Endothelial cell (in vitro differentiated cells): ENCODE measurements around the gene THSD7A. TPM values are rescaled to one million over a fixed set of nuclear protein-coding genes. Genes with fewer than 3 reads are reported as not detected.

Experiments used
- DNase-seq: peaks from one replicate; pipeline ENCODE4 v3.0.0; 2021; ENCODE audit warnings: low spot score
- H3K27ac Mint-ChIP-seq: one replicate; pipeline ENCODE4 v1.8.0; 2021; ENCODE audit warnings: mixed read lengths, inconsistent platforms; ENCODE audit not compliant: unreplicated experiment
- H3K27me3 Mint-ChIP-seq: one replicate; pipeline ENCODE4 v1.8.0; 2021; ENCODE audit warnings: mild to moderate bottlenecking, moderate library complexity, mixed read lengths, inconsistent platforms; ENCODE audit not compliant: unreplicated experiment
- H3K36me3 Mint-ChIP-seq: one replicate; pipeline ENCODE4 v1.8.0; 2021; ENCODE audit warnings: mild to moderate bottlenecking, low read depth, mixed read lengths, inconsistent platforms; ENCODE audit not compliant: unreplicated experiment
- H3K4me1 Mint-ChIP-seq: one replicate; pipeline ENCODE4 v1.8.0; 2021; ENCODE audit warnings: mild to moderate bottlenecking, mixed read lengths, inconsistent platforms; ENCODE audit not compliant: unreplicated experiment
- H3K4me3 Mint-ChIP-seq: one replicate; pipeline ENCODE4 v1.8.0; 2021; ENCODE audit warnings: mild to moderate bottlenecking, mixed read lengths, inconsistent platforms; ENCODE audit not compliant: unreplicated experiment
- H3K9me3 Mint-ChIP-seq: one replicate; pipeline ENCODE4 v1.8.0; 2021; ENCODE audit warnings: mixed read lengths, inconsistent platforms; ENCODE audit not compliant: unreplicated experiment
- total RNA-seq: library from RNA; stranded (reverse); fragmentation: NEBNext Ultra II Directional; extraction: Animal tissue kit (Norgen Biotek cat#: 25700); gene quantifications from one replicate; pipeline ENCODE4 v1.2.1, GENCODE V29; 2021; ENCODE audit not compliant: unreplicated experiment
- TF ChIP-seq, protein P1 (sequence below): fragments of 200-600 bp; sonication (generic); IDR thresholded peaks from one replicate; pipeline ENCODE4 v1.5.0; 2021; ENCODE audit warnings: antibody characterized with exemption; ENCODE audit not compliant: unreplicated experiment

The THSD7A gene
- total RNA-seq, 1 donor from 2014 or later = 28.7 TPM

DNA sequence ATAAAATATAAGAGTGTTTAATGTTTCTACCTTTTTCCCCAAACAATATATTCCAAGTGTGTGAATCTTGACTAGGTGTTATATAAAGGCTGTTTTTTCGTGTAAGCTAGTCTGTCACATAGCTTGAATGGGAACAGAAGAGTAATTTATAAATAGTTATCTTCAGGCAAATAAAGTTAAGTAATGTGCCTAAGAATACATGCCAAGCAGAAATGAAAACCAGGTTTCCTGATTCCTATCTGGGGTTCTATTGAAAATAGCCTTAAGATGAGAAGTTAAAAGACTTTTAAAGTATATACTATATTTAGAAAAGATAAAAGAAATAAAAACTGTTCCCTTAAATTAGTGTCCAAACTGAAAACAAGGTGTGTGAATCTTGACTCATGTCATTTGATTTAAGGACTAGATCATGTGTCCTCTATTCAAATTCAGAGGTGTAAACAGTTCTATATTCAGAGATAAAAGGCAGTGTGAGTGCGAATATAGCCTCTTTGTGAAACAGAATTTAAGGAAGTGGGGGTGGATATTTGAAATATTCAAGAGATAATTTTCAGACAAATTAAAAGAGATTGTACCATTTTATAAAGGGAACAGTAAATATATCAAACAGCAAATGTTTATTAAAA is 247.5 kb downstream of the THSD7A start:
- Mint-ChIP-seq H3K27me3 (no peaks in the 10 kb centered on the region), H3K4me3 (no peak overlapping the region), H3K4me1 (peaks cover 13% of the 10 kb centered on the region), H3K27ac (no peak overlapping the region), H3K36me3 (peaks cover 6% of the 10 kb centered on the region), H3K9me3 (no peaks in the 10 kb centered on the region)
- DNase-seq = no peak
- TF ChIP-seq, protein P1, sequence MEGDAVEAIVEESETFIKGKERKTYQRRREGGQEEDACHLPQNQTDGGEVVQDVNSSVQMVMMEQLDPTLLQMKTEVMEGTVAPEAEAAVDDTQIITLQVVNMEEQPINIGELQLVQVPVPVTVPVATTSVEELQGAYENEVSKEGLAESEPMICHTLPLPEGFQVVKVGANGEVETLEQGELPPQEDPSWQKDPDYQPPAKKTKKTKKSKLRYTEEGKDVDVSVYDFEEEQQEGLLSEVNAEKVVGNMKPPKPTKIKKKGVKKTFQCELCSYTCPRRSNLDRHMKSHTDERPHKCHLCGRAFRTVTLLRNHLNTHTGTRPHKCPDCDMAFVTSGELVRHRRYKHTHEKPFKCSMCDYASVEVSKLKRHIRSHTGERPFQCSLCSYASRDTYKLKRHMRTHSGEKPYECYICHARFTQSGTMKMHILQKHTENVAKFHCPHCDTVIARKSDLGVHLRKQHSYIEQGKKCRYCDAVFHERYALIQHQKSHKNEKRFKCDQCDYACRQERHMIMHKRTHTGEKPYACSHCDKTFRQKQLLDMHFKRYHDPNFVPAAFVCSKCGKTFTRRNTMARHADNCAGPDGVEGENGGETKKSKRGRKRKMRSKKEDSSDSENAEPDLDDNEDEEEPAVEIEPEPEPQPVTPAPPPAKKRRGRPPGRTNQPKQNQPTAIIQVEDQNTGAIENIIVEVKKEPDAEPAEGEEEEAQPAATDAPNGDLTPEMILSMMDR = no peak

DNA sequence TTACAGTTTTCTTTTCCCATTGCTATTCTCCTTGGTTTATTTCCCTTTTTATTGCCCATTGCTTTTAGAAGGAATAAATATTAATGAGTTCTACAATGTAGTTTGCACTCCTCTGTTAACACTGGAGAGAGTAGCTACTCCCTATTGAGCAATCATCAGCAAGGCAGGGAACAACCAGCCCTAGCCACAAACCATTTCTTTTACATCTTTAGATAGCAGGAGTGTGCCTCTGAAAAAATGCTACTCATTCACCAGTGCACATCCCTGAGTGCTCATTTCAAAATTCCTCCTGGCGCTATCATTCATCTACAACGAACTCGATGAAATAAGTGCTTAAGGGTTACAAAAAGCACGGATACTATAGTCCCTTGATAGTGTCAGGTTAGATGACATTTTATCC is 252.9 kb downstream of the THSD7A start:
- TF ChIP-seq, protein P1 = no peak
- H3K27ac Mint-ChIP-seq = no peak overlapping the region

DNA sequence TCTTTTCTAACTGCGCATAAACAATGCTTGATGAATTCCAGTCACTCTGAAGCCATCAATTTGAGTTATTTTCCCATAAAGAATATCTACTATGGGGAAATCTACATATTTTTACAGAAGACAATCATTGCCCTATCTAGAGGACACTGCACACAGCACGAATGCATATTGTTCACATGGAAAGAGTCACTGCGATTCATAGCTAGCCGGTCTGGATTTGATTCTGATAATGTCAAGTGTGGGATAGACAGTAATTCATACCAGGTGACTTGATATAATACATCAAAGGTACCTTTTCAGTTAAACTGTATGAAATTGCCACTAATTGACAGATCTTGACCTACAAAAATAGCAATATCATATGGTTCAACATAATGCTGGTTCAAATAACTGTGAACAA is 255.7 kb downstream of the THSD7A start:
- H3K27ac Mint-ChIP-seq = no peak overlapping the region
- H3K4me3 Mint-ChIP-seq = no peak overlapping the region
- DNase-seq = no peak
- H3K36me3 Mint-ChIP-seq = no peaks in the 10 kb centered on the region
- peaks cover 3% of the 10 kb centered on the region for H3K27me3 Mint-ChIP-seq
- no peaks in the 10 kb centered on the region for H3K9me3 Mint-ChIP-seq
- no peaks in the 10 kb centered on the region for H3K4me1 Mint-ChIP-seq
- TF ChIP-seq, protein P1 = no peak

More for the DNA sequence above, 252.9 kb downstream of the THSD7A start:
- DNase-seq = no peak
- Mint-ChIP-seq H3K27me3 (peaks cover 2% of the 10 kb centered on the region), H3K4me1 (no peaks in the 10 kb centered on the region), H3K9me3 (no peaks in the 10 kb centered on the region), H3K36me3 (no peaks in the 10 kb centered on the region), H3K4me3 (no peak overlapping the region)

- Mint-ChIP-seq H3K27me3 (peaks cover 3% of the 10 kb centered on the region), H3K9me3 (no peaks in the 10 kb centered on the region)
- TF ChIP-seq, protein P1 = no peak
These were observed 258.8 kb downstream of the THSD7A start for GRCh38 chr7:11573128-11573750.

DNA sequence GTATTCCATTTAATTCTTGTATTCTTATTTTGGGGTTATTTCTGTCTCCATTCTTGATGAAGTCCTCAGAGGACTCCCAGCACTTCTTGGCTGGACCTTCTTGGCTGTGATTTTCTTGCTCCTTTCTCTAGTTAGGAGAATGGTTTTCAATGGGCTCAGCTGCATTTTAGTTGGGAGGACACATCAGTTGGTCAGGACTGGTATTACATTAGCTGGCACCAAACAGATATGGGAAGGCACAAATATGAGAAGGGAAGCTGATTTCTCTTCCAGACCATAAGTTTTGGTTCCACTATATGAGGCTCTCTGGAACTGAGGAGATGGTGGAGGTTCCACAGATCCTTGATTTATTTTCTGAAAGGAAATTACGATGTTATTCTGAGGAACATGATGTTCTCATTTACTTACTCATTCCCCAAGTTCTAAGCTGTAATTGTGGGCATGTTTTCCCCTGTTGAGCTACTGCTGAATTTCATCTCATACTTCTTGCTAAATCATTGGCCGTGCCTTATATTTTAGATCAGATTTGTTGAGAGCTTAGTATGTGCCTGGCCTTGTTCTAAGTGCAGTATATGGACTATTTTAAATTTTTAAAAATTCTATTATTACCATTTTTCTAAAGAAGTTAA is 261.0 kb downstream of the THSD7A start:
- TF ChIP-seq, protein P1 = no peak
- H3K4me1 Mint-ChIP-seq = peaks cover 5% of the 10 kb centered on the region
- H3K27me3 Mint-ChIP-seq = peaks cover 1% of the 10 kb centered on the region
- H3K4me3 Mint-ChIP-seq = no peak overlapping the region
- H3K27ac Mint-ChIP-seq = no peak overlapping the region
- no peaks in the 10 kb centered on the region for H3K36me3 Mint-ChIP-seq
- no peaks in the 10 kb centered on the region for H3K9me3 Mint-ChIP-seq
- DNase-seq = no peak

More at GRCh38 chr7:11573128-11573750, 258.8 kb downstream of the THSD7A start:
- Mint-ChIP-seq H3K4me1 (no peaks in the 10 kb centered on the region), H3K4me3 (no peak overlapping the region), H3K36me3 (no peaks in the 10 kb centered on the region), H3K27ac (no peak overlapping the region)
- DNase-seq = no peak
